Astrocyte (in vitro differentiated cells and primary cell): Measurements from ENCODE around the gene FBXL16.

Experiments used
- EZH2 ChIP-seq: IDR thresholded peaks from 2 replicates; pipeline ENCODE4 v1.6.1; 2012; ENCODE audit warnings: mild to moderate bottlenecking, low read length, inconsistent platforms; ENCODE audit not compliant: insufficient read depth
- TF ChIP-seq, protein P1 (sequence below): IDR thresholded peaks from 2 replicates; pipeline ENCODE4 v1.5.1; 2011; ENCODE audit warnings: low read depth, mild to moderate bottlenecking, inconsistent platforms, low read length, moderate library complexity; ENCODE audit not compliant: insufficient read depth

DNA sequence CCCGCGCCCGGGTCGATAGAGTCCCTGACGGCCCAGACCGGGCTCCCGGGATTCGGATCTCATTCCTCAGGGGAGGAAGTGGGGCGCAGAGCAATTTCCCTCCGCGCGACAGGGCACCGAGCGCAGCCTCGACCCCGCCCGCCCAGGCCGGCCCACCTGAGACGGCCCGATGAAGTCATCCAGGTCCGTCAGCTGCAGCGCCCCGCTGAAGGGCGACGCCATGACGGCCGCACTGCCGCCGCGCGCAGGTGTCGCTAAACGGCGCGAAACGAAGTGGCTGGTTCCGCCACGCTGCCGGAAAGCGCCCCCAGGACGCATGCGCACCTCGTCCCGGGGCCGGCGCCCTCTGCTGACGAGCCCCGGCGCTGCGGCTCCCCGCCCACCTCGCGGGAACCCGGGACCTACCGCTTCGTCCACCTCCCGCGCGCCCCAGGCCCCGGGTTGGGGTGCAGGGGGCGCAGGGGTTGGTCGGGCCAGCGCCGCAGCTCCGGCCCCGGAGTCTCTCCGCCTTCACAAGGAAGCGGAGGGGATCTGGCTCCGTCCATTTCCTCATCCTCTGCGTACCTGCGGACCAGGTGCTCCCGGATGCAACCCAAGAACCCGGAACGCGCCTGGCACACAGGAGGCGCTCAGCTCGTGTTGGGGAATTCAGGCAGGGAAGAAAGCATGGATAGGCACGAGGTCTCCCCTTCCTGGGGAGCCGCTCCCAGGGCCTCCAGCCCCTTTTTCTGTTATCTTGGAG is 35.3 kb upstream of the FBXL16 start, which contains the start of gene CIAO3:
- TF ChIP-seq, protein P1, sequence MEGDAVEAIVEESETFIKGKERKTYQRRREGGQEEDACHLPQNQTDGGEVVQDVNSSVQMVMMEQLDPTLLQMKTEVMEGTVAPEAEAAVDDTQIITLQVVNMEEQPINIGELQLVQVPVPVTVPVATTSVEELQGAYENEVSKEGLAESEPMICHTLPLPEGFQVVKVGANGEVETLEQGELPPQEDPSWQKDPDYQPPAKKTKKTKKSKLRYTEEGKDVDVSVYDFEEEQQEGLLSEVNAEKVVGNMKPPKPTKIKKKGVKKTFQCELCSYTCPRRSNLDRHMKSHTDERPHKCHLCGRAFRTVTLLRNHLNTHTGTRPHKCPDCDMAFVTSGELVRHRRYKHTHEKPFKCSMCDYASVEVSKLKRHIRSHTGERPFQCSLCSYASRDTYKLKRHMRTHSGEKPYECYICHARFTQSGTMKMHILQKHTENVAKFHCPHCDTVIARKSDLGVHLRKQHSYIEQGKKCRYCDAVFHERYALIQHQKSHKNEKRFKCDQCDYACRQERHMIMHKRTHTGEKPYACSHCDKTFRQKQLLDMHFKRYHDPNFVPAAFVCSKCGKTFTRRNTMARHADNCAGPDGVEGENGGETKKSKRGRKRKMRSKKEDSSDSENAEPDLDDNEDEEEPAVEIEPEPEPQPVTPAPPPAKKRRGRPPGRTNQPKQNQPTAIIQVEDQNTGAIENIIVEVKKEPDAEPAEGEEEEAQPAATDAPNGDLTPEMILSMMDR: peak; percentile 48
- no peak for TF ChIP-seq EZH2
